Measurements from ENCODE around the gene PHACTR2.
"Not testable (repeated sequence)": the region's sequence is repeated elsewhere in the genome, so short reads cannot be mapped to it uniquely, and the experiment has no call there.

Gene PHACTR2

DNA sequence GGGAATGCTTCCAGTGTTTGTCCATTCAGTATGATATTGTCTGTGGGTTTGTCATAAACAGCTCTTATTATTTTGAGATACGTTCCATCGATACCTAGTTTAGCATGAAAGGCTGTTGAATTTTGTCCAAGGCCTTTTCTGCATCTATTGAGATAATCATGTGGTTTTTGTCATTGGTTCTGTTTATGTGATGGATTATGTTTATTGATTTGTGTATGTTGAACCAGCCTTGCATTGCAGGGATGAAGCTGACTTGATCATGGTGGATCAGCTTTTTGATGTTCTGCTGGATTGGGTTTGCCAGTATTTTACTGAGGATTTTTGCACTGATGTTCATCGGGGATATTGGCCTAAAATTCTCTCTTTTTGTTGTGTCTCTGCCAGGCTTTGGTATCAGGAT, 120.7 kb downstream of the PHACTR2 start:
- H3K36me3 ChIP-seq (ENCODE audit: insufficient read depth, low read length); H3K9ac ChIP-seq (ENCODE audit: low read depth, low read length); H3K9me3 ChIP-seq (ENCODE audit: control insufficient read depth, insufficient read depth, low read length); H3K4me1 ChIP-seq (ENCODE audit: insufficient read depth, low read length): not testable (repeated sequence)

DNA sequence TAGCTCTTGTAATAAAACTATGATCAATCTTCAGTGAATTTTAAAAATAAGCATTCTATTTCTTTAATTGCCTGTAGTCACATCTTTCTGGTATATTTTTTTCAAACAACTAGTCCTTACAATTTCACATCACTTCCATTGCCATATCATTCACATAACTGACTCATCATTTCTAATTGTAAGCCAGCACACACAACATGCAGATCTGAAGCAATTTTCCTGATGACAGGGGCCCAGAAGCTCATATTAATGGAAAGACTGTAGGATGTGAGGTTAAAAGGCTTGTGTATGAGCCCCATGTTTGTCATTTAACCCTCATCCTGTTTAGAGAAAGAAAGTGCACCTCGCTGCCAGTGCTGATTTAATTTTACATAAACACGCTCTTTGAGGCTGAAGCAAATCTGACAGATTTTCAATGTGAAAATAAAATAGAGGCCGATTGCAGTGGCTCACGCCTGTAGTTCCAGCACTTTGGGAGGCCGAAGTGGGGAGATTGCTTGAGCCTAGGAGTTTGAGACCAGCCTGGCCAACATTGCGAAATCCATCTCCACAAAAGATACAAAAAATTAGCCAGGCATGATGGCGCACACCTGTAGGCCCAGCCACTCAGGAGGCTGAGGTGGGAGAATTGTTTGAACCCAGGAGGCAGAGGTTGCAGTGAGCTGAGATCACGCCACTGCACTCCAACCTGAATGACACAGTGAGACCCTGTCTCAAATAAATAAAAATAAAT, 125.2 kb downstream of the PHACTR2 start:
- Histone ChIP-seq H3K36me3 (ENCODE audit: insufficient read depth, low read length) (no peaks in the 10 kb centered on the region; the same call in 1 of the 2 replicates), H3K9ac (ENCODE audit: low read depth, low read length) (no peak overlapping the region), H3K4me1 (ENCODE audit: insufficient read depth, low read length) (peaks cover 15% of the 10 kb centered on the region), H3K9me3 (ENCODE audit: control insufficient read depth, insufficient read depth, low read length) (no peaks in the 10 kb centered on the region)

DNA sequence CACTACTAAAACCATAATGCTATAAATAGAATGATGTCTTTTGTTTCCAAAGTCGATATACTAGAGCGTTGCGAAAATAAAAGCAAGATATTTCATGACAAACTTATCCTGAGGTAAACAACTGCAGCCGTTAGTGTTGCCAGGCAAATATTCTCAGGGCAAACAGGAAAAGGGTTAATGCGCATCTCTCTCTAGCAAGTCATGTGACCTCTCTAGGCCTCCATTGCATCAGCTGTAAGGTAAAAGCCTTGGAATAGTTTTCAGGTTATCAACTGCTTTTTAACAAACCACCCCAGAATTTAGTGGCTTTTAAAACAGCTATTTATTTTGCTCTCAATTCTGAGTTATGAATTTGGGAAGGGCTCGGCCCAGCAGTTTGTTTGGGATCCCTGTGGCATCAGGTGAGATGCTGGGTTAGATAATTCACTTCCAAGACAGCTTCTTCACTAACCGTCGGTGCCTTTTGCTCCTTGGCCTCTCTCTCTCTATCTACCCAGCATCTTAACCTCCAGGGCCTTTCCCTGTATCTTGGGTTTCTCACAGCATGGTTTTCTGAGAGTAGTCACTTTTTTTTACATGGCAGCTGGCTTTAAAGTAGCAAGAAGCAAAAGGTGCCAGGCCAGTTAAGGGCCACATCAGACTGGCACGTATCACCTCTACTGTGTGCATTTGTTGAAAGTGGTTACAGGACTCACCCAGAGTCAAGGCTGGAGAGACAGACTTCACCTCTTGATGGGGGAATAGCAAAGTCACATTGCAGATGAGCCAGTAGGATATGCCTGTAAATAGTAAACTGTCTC, 126.2 kb downstream of the PHACTR2 start:
- Histone ChIP-seq H3K9me3 (ENCODE audit: control insufficient read depth, insufficient read depth, low read length) (no peaks in the 10 kb centered on the region), H3K36me3 (ENCODE audit: insufficient read depth, low read length) (peaks cover 2% of the 10 kb centered on the region), H3K4me1 (ENCODE audit: insufficient read depth, low read length) (peaks cover 15% of the 10 kb centered on the region), H3K9ac (ENCODE audit: low read depth, low read length) (no peak overlapping the region)

DNA sequence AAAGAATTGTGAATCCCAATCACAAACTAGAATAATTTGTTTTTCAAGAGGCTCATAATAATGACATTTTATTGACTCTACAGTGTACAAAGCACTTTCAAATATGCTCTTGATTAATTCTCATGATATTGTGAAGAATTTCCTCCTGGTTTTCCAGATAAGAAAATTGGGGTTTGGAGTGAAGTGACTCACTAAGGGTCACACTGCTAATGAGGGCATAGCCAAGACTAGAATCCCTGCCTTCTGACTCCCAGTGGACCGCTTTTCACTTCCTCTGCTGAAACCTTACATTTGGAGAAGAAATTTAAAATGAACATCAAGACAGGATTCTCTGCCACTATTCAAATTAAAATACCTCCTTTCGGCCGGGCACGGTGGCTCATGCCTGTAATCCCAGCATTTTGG, 127.1 kb downstream of the PHACTR2 start:
- no peaks in the 10 kb centered on the region for H3K9me3 ChIP-seq (ENCODE audit: control insufficient read depth, insufficient read depth, low read length)
- H3K4me1 ChIP-seq (ENCODE audit: insufficient read depth, low read length), result peaks cover 15% of the 10 kb centered on the region
- peaks cover 2% of the 10 kb centered on the region for H3K36me3 ChIP-seq (ENCODE audit: insufficient read depth, low read length)
- no peak overlapping the region for H3K9ac ChIP-seq (ENCODE audit: low read depth, low read length)

DNA sequence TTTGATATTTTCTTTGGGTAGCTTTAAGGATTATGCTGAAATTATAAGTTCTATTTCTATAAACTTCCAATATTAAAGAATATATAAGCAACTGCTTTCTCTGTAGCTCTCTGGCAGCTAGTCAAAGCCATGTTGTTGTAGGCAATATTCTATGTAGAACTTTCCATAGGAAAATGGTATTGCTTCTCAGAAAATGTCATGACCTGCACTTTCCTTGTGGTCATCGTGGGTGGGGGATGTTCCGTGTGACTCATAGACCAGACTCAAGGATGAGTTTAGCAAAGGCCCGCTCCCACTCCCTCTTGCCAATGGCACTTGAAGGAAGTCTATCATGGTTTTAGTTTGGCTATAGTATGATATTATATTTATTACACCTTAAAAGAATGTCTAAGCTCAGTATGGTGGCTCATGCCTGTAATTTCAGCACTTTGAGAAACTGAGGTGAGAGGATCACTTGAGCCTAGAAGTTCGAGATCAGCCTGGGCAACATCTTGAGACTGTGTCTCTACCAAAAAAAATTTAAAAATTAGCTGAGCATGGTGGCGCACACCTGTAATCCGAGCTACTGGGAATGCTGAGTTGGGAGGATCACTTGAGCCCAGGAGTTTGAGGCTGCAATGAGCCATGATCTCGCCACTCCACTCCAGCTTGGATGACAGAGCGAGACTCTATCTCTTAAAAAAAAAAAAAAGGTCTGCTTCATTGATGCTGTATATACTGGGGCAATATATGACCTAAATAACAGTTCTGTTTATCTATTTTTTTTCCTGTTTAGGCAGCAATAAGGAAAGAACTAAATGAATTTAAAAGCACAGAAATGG, 128.7 kb downstream of the PHACTR2 start:
- Histone ChIP-seq H3K36me3 (ENCODE audit: insufficient read depth, low read length) (peaks cover 2% of the 10 kb centered on the region), H3K9me3 (ENCODE audit: control insufficient read depth, insufficient read depth, low read length) (no peaks in the 10 kb centered on the region), H3K9ac (ENCODE audit: low read depth, low read length) (no peak overlapping the region), H3K4me1 (ENCODE audit: insufficient read depth, low read length) (peaks cover 15% of the 10 kb centered on the region)

DNA sequence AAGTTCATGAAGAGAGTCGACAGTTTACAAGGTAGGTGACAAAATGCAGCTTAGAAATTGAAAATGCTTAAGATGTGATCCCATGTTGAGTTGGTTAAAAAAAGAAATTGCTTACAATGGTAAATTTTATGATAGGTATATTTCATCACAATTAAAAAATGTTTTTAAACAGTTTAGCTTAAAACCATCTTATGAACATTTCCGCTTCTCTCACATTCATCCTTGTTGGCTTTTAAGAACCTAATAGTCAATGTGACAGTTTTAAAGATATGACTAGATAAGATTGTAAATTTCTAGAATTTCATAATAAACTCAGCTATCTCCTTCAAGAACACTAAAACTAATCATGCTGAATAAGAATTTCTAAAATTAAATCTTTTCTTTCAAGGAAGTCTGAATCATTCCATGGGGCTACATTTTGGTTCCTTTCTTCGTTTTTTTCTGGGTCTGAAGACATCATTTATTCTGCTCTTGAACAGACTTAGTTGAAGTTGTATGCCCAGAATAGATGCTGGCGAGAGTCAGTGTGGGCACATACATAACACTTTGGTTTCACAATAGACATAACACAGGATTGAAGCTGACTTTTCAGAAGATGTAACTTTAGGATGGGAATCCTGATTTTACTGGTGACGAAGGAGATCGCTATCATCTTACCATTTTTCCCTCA, 129.5 kb downstream of the PHACTR2 start:
- peaks cover 2% of the 10 kb centered on the region for H3K36me3 ChIP-seq (ENCODE audit: insufficient read depth, low read length)
- no peaks in the 10 kb centered on the region for H3K9me3 ChIP-seq (ENCODE audit: control insufficient read depth, insufficient read depth, low read length)
- H3K4me1 ChIP-seq (ENCODE audit: insufficient read depth, low read length), result peaks cover 15% of the 10 kb centered on the region
- no peak overlapping the region for H3K9ac ChIP-seq (ENCODE audit: low read depth, low read length)

DNA sequence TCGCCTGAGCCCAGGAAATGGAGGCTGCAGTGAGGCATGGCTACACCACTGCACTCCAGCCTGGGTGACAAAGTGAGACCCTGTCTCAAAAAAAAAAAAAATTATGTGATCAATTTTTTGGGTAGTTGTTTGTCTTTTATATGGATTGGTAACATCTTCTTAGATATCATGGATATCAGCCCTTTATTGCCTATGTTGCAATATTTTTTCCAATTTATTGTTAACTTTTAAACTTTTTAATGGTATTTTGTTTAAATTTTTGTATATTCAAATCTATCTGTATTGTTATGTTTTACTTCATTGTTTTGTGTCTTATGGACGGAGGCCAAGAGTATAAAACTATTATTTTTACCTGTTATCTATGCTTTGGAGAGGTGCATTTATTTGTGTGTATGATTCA, 133.0 kb downstream of the PHACTR2 start:
- Histone ChIP-seq H3K36me3 (ENCODE audit: insufficient read depth, low read length) (peaks cover 2% of the 10 kb centered on the region), H3K9me3 (ENCODE audit: control insufficient read depth, insufficient read depth, low read length) (no peaks in the 10 kb centered on the region), H3K9ac (ENCODE audit: low read depth, low read length) (no peak overlapping the region), H3K4me1 (ENCODE audit: insufficient read depth, low read length) (no peaks in the 10 kb centered on the region)

DNA sequence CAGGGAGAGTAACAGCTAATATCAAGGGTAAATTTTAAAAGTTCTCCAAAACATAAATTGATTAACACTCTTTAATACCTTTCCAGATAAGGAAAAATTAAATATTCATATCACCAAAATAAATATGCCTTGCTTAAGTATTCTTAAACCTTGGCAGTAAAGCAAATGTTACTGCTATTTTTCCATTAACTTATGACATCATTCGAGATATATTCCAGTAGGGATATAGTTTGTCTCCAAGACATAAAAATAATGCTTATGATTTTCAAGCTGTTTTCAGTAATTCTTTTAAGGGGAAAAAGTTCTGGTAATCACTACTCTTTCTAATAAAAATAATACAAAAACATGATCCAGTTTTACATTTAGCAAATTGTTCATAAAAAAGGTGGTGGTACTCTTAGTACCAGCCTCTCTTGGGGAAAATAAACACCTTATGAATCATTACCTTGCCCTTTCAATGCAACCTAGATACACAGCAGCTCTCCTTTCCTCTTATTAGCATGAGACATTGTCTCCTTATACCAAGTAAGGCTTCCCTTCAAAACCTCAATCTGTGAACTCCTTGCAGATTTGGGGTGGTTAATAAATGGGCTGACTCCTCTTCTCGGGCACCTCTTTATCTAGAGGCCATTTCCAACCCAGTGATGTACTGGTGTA, 133.9 kb downstream of the PHACTR2 start:
- Histone ChIP-seq H3K36me3 (ENCODE audit: insufficient read depth, low read length) (peaks cover 2% of the 10 kb centered on the region), H3K9ac (ENCODE audit: low read depth, low read length) (no peak overlapping the region), H3K9me3 (ENCODE audit: control insufficient read depth, insufficient read depth, low read length) (no peaks in the 10 kb centered on the region), H3K4me1 (ENCODE audit: insufficient read depth, low read length) (no peaks in the 10 kb centered on the region)

DNA sequence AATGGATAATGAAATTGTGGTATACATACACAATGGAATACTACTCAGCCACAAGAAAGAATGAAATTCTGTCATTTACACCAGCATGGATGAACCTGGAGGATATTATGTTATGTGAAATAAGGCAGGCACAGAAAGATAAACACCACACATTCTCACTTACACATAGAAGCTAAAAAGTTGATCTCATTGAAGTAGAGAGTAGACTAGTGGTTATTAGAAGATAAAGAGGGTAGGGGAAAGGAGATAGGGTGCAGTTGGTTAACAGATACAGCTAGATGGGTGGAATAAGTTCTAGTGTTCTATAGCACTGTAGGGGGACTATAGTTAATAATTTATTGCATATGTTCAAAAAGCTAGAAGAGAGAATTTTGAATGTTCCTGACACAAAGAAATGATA, 139.9 kb downstream of the PHACTR2 start:
- H3K4me1 ChIP-seq (ENCODE audit: insufficient read depth, low read length), result peaks cover 2% of the 10 kb centered on the region; the same call in 1 of the 2 replicates
- H3K36me3 ChIP-seq (ENCODE audit: insufficient read depth, low read length), result no peaks in the 10 kb centered on the region
- H3K9ac ChIP-seq (ENCODE audit: low read depth, low read length), result no peak overlapping the region
- no peaks in the 10 kb centered on the region for H3K9me3 ChIP-seq (ENCODE audit: control insufficient read depth, insufficient read depth, low read length)

DNA sequence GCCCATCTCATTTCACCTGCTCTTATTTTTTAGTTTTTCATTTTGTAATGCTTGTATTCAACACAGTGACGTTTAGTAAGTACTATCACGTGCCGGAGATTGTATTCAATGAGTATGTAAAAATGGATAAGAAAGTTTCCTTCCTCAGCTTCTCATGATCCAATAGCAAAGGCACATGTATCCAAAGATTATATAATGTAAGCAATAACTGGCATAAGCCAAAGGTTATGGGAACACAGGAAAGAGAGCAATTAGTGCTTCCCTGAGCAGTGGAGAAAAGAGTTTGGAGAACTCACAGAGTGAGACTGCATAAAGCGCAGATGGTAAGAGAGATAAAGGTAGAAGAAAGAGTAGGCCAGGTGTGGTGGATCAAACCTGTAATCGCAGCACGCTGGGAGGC, 143.6 kb downstream of the PHACTR2 start:
- Histone ChIP-seq H3K36me3 (ENCODE audit: insufficient read depth, low read length) (no peaks in the 10 kb centered on the region), H3K9ac (ENCODE audit: low read depth, low read length) (no peak overlapping the region), H3K9me3 (ENCODE audit: control insufficient read depth, insufficient read depth, low read length) (no peaks in the 10 kb centered on the region), H3K4me1 (ENCODE audit: insufficient read depth, low read length) (peaks cover 5% of the 10 kb centered on the region; the same call in 1 of the 2 replicates)

DNA sequence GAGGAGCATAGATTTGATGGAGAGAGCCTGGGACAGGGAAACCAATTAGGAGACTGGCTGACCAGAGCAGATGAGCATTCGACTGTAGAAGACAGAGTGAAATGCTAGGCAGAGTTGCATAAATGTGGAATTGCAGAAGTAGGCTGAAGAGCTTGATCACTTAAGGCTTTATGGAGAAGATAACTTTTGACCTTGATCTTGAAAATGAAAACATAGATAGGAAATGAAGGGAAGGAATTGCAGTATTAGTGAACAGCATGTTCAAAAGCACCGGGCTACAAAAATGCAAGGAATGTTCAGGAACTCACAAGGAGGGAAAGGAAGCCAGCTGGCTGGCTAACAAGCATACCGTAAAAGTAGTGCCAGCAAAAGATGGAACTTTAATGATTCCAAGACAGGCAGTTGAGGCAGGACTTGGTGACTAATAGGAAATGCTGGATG, 144.8 kb downstream of the PHACTR2 start:
- Histone ChIP-seq H3K36me3 (ENCODE audit: insufficient read depth, low read length) (no peaks in the 10 kb centered on the region), H3K9ac (ENCODE audit: low read depth, low read length) (no peak overlapping the region), H3K9me3 (ENCODE audit: control insufficient read depth, insufficient read depth, low read length) (no peaks in the 10 kb centered on the region), H3K4me1 (ENCODE audit: insufficient read depth, low read length) (peaks cover 5% of the 10 kb centered on the region; the same call in 1 of the 2 replicates)

DNA sequence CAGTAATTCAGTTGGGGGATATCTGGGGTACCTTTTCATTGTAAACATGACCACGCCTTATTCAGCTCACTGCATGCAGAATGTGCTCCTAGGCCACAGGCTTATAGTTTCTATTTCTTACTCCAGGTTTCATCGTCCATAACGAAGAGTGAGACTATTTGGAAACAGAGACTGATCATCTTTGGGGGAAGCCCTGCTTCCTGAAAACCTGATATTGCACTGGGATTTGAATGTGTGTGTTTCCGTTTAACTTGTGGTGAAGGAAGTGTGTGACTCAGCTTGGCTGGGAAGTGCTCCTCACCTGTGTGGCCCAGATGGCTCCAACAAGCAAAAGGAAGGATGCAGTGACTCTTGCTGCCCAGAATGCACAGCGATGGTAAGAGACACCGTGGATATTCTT, 145.8 kb downstream of the PHACTR2 start:
- H3K9me3 ChIP-seq (ENCODE audit: control insufficient read depth, insufficient read depth, low read length), result no peaks in the 10 kb centered on the region
- H3K9ac ChIP-seq (ENCODE audit: low read depth, low read length), result no peak overlapping the region
- peaks cover 5% of the 10 kb centered on the region; the same call in 1 of the 2 replicates for H3K4me1 ChIP-seq (ENCODE audit: insufficient read depth, low read length)
- H3K36me3 ChIP-seq (ENCODE audit: insufficient read depth, low read length), result no peaks in the 10 kb centered on the region

DNA sequence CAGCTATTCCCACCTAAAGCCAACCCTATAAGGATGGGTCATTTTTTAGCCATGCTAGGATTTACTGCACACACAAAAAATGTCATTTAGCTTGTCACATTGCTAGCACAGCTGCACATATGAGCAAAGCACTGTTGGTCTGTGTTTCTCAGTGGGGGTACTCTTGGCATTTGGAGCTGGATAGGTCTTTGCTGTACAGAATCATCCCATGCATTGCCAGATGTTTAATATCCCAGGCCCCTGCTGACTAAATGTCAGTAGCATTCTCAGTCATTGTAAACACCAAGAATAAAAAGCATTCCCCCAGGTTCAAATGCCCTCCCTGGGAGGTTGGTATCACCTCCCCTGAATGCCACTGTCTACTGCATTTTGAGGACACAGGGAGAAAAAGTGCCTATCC, 150.8 kb downstream of the PHACTR2 start:
- H3K4me1 ChIP-seq (ENCODE audit: insufficient read depth, low read length), result no peaks in the 10 kb centered on the region
- H3K36me3 ChIP-seq (ENCODE audit: insufficient read depth, low read length), result no peaks in the 10 kb centered on the region
- no peaks in the 10 kb centered on the region for H3K9me3 ChIP-seq (ENCODE audit: control insufficient read depth, insufficient read depth, low read length)
- no peak overlapping the region for H3K9ac ChIP-seq (ENCODE audit: low read depth, low read length)

All from ES-I3 (cell line).